Parathyroid adenoma (tissue), 2 donors: ENCODE results near the gene GLG1.
A peak's percentile ranks its signal among the peaks of the same experiment; 100 is the strongest.

Experiments used
- H2AFZ ChIP-seq: fragments of 300-600 bp; sonication (generic); one replicate; pipeline ENCODE4 v1.7.0; 2017; ENCODE audit warnings: antibody characterized with exemption, mild to moderate bottlenecking
- H3K27ac ChIP-seq: fragments of 300-600 bp; sonication (generic); one replicate; pipeline ENCODE4 v1.7.0; 2017
- H3K27me3 ChIP-seq: fragments of 300-600 bp; sonication (generic); one replicate; pipeline ENCODE4 v1.7.0; 2017; ENCODE audit warnings: low read length; ENCODE audit not compliant: control insufficient read depth, insufficient read depth
- H3K36me3 ChIP-seq: fragments of 300-600 bp; sonication (generic); one replicate; pipeline ENCODE4 v1.7.0; 2017; ENCODE audit warnings: low read length; ENCODE audit not compliant: control insufficient read depth, insufficient read depth
- H3K4me1 ChIP-seq: fragments of 300-600 bp; sonication (generic); one replicate; pipeline ENCODE4 v1.7.0; 2017; ENCODE audit warnings: control low read depth
- H3K4me2 ChIP-seq: fragments of 300-600 bp; sonication (generic); one replicate; pipeline ENCODE4 v1.7.0; 2017; ENCODE audit warnings: low read length
- H3K4me3 ChIP-seq: fragments of 300-600 bp; sonication (generic); one replicate; pipeline ENCODE4 v1.7.0; 2017; ENCODE audit warnings: low read depth, low read length
- H3K79me2 ChIP-seq: fragments of 300-600 bp; sonication (generic); one replicate; pipeline ENCODE4 v1.7.0; 2017; ENCODE audit warnings: control low read depth
- H3K9ac ChIP-seq: fragments of 300-600 bp; sonication (generic); one replicate; pipeline ENCODE4 v1.7.0; 2017; ENCODE audit warnings: mild to moderate bottlenecking
- H3K9me3 ChIP-seq: fragments of 300-600 bp; sonication (generic); one replicate; pipeline ENCODE4 v1.7.0; 2017; ENCODE audit warnings: low read length; ENCODE audit not compliant: control insufficient read depth
- CTCF ChIP-seq: fragments of 300-600 bp; sonication (generic); IDR thresholded peaks from one replicate; pipeline ENCODE4 v1.7.0; 2017; ENCODE audit warnings: antibody characterized with exemption, mild to moderate bottlenecking
- donor health status: primary hyperparathyroidism.

GLG1 gene

GRCh38 chr16:74617206-74617788 lies 10.4 kb upstream of the GLG1 start:
- H3K27me3 ChIP-seq: no peaks in the 10 kb centered on the region
- H3K9me3 ChIP-seq: no peaks in the 10 kb centered on the region
- H3K36me3 ChIP-seq: no peaks in the 10 kb centered on the region
- H3K9ac ChIP-seq: no peak overlapping the region
- no peak overlapping the region for H3K4me2 ChIP-seq
- TF ChIP-seq CTCF: no peak
- H3K27ac ChIP-seq: no peak overlapping the region
- H3K4me3 ChIP-seq: no peak overlapping the region
- no peaks in the 10 kb centered on the region for H3K79me2 ChIP-seq
- H2AFZ ChIP-seq: no peak overlapping the region
- H3K4me1 ChIP-seq: no peaks in the 10 kb centered on the region

DNA sequence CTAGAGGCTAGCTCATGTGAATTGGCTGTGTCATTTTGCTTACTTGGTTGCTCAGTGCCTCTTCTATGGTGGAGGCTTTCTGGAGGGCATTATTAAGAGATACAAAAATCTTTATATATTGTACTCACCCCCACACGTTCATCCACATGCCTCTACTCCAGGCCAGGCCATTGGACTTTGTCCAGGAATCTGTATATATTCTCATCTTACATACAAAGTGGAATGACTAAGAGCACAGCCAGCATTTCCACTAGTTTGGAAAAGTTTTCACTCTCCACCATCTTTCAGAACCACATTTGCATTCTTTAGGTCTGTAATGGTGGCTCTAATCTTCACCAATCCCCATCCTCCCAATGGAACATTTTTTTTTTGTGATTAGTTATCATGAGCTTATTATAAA lies 4.8 kb upstream of the GLG1 start:
- Histone ChIP-seq H2AFZ (no peak overlapping the region), H3K27me3 (no peaks in the 10 kb centered on the region), H3K4me1 (peaks cover 16% of the 10 kb centered on the region), H3K27ac (no peak overlapping the region), H3K79me2 (no peaks in the 10 kb centered on the region), H3K4me2 (no peak overlapping the region), H3K9ac (no peak overlapping the region), H3K9me3 (no peaks in the 10 kb centered on the region), H3K4me3 (no peak overlapping the region), H3K36me3 (no peaks in the 10 kb centered on the region)
- TF ChIP-seq CTCF: no peak

GRCh38 chr16:74608944-74609343 lies 2.0 kb upstream of the GLG1 start:
- Histone ChIP-seq H3K4me1 (peaks cover 24% of the 10 kb centered on the region), H3K27ac (peak overlapping the region; percentile 86), H3K27me3 (no peaks in the 10 kb centered on the region), H3K4me2 (no peak overlapping the region), H3K9ac (no peak overlapping the region), H3K79me2 (peaks cover 20% of the 10 kb centered on the region), H3K4me3 (no peak overlapping the region), H3K36me3 (no peaks in the 10 kb centered on the region), H2AFZ (no peak overlapping the region), H3K9me3 (no peaks in the 10 kb centered on the region)
- no peak for TF ChIP-seq CTCF

GRCh38 chr16:74608381-74608780 lies 1.5 kb upstream of the GLG1 start:
- no peak overlapping the region for H3K4me3 ChIP-seq
- H3K4me1 ChIP-seq: peaks cover 24% of the 10 kb centered on the region
- H3K27me3 ChIP-seq: no peaks in the 10 kb centered on the region
- peak overlapping the region; percentile 94 for H2AFZ ChIP-seq
- H3K27ac ChIP-seq: peak overlapping the region; percentile 86
- H3K9me3 ChIP-seq: no peaks in the 10 kb centered on the region
- peaks cover 21% of the 10 kb centered on the region for H3K79me2 ChIP-seq
- H3K36me3 ChIP-seq: no peaks in the 10 kb centered on the region
- H3K9ac ChIP-seq: no peak overlapping the region
- TF ChIP-seq CTCF: no peak
- no peak overlapping the region for H3K4me2 ChIP-seq

DNA sequence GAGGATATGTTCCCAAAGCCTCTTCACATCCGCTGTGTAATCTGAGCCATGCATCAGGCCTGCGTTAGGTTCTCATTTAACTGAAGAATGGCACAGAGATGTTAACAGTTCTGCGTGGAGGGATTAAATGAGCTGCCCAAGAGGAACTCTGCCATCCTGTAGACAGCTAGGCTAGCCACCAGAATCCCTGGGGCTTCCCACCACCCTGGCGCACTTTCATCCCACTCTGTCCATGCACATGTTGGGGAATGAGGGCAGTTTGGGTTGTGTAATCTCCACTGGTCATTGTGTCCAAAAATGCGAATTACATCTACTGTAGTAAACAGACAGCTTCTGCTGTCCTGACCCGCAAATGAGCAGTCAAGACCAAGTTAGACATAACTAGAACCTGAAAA lies 1.0 kb upstream of the GLG1 start:
- Histone ChIP-seq H3K4me3 (no peak overlapping the region), H3K27ac (peak overlapping the region; percentile 86)
- TF ChIP-seq CTCF: no peak

More for the DNA sequence above, 1.0 kb upstream of the GLG1 start:
- Histone ChIP-seq H3K79me2 (peaks cover 24% of the 10 kb centered on the region), H3K36me3 (no peaks in the 10 kb centered on the region), H3K4me2 (no peak overlapping the region), H2AFZ (peak overlapping the region; percentile 94), H3K27me3 (no peaks in the 10 kb centered on the region), H3K9me3 (no peaks in the 10 kb centered on the region), H3K9ac (no peak overlapping the region), H3K4me1 (peaks cover 24% of the 10 kb centered on the region)
